Suprapubic skin (tissue), 4 donors: ENCODE results near the gene HYAL3.

Source experiments
- CTCF ChIP-seq, 2 donors: fragments of 200-600 bp in 1 of 2; fragments of 450-650 bp in 1 of 2; sonication (generic) in 1 of 2; IDR thresholded peaks; one replicate each; pipeline ENCODE4 v1.5.1; 2016 to 2019; ENCODE audit warnings: antibody characterized with exemption in 2 of 2, mild to moderate bottlenecking in 1 of 2, moderate library complexity in 1 of 2
- POLR2A ChIP-seq, 2 donors: fragments of 450-650 bp; IDR thresholded peaks; one replicate each; pipeline ENCODE4 v1.6.1; 2017; ENCODE audit warnings: antibody characterized with exemption in 2 of 2, mild to moderate bottlenecking in 2 of 2, moderate library complexity in 2 of 2
- POLR2AphosphoS5 ChIP-seq, 3 donors: sonication (generic); formaldehyde crosslinking; IDR thresholded peaks; one replicate each; pipeline ENCODE4 v1.6.1; 2017; ENCODE audit warnings: antibody characterized with exemption in 3 of 3

DNA sequence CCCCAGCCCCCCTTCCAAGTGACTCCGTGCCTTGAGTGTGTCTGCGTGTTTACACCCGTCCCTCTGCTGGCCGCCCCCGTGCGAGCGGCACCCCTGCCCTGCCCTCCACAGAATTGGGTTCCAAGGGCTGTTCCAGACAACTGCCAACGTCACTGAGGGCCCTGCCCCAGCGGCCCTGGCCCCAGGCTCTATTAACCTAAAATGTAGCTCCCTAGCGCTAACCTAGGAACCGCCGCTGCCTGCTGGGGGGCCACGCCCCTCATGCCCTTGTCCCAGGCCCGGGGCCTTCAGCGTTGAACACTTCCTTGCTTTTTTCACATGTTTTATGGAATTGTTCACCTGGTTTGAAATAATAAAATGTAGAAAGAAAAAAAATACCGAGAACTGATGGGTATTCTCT is 40.2 kb downstream of the HYAL3 start:
- TF ChIP-seq CTCF (IDR thresholded peaks at IDR 0.05) (no peak), POLR2A (IDR thresholded peaks at IDR 0.05) (no peak), POLR2AphosphoS5 (IDR thresholded peaks at IDR 0.05) (no peak)
